ENCODE results near the gene PEAR1.
A peak's percentile ranks its signal among the peaks of the same experiment; 100 is the strongest.

PEAR1 gene

DNA sequence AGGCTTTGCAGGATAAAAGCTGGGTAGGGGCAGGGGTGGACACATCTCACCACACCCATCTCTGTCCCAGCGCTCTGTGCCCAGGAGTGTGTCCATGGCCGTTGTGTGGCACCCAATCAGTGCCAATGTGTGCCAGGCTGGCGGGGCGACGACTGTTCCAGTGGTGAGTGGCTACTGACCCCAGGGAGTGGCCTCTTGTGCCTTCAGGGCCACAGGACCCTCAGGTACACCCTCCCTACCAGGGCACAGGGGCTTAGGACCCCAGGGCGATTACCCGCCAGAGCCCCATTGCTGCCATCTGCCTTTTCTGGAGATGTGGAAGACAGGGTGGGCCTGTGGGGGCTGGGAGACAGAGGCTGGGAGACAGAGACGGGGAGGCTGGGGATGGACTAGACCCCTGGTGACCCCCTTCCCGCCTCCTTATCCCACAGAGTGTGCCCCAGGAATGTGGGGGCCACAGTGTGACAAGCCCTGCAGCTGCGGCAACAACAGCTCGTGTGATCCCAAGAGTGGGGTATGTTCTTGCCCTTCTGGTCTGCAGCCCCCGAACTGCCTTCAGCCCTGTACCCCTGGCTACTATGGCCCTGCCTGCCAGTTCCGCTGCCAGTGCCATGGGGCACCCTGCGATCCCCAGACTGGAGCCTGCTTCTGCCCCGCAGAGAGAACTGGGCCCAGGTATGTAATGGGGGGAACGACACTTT, 12.8 kb downstream of the PEAR1 start:
- in situ Hi-C loops (cut with HindIII; ENCODE audit: low sequenced_read_pairs), result no loop called here

DNA sequence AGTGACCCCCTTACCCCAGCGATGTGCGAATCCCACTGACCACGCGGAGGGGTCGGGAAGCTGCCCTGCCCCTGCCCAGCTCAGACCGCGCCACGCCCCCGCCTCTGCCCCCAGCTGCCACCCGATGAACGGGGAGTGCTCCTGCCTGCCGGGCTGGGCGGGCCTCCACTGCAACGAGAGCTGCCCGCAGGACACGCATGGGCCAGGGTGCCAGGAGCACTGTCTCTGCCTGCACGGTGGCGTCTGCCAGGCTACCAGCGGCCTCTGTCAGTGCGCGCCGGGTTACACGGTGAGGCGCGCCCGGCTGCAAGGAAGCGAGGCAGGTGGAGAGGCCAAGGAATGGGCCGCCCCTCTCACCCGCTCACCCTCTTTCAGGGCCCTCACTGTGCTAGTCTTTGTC, 15.0 kb downstream of the PEAR1 start:
- no peak overlapping the region for H3K4me3 ChIP-seq (ENCODE audit: low read depth, low read length)
- in situ Hi-C loops (cut with HindIII; ENCODE audit: low sequenced_read_pairs), result no loop called here
- no peak for DNase-seq (ENCODE audit: low read depth)
- TF ChIP-seq, protein P1, sequence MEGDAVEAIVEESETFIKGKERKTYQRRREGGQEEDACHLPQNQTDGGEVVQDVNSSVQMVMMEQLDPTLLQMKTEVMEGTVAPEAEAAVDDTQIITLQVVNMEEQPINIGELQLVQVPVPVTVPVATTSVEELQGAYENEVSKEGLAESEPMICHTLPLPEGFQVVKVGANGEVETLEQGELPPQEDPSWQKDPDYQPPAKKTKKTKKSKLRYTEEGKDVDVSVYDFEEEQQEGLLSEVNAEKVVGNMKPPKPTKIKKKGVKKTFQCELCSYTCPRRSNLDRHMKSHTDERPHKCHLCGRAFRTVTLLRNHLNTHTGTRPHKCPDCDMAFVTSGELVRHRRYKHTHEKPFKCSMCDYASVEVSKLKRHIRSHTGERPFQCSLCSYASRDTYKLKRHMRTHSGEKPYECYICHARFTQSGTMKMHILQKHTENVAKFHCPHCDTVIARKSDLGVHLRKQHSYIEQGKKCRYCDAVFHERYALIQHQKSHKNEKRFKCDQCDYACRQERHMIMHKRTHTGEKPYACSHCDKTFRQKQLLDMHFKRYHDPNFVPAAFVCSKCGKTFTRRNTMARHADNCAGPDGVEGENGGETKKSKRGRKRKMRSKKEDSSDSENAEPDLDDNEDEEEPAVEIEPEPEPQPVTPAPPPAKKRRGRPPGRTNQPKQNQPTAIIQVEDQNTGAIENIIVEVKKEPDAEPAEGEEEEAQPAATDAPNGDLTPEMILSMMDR (IDR thresholded peaks at IDR 0.05; ENCODE audit: low read depth, low read length, missing control alignments), result no peak

More for the DNA sequence above, 12.8 kb downstream of the PEAR1 start:
- TF ChIP-seq, protein P1 (IDR thresholded peaks at IDR 0.05; ENCODE audit: low read depth, low read length, missing control alignments), result no peak
- H3K4me3 ChIP-seq (ENCODE audit: low read depth, low read length), result no peak overlapping the region
- no peak for DNase-seq (ENCODE audit: low read depth)

DNA sequence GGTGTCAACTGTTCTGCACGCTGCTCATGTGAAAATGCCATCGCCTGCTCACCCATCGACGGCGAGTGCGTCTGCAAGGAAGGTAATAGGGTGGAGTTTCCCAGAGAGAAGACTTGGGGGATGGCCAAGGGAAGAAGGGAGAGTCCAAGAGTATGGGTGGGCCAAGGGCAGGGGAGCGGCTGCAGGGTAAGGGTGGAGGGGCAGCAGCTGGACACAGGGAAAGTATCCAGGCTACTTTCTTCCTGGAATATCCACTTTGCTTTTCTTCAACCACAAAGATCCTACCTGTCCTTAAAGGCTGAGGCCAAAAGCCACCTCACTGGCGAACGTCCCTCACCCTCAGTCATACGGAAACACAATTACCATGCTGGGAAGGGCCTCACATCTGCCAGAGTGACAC, 15.4 kb downstream of the PEAR1 start:
- H3K4me3 ChIP-seq (ENCODE audit: low read depth, low read length), result no peak overlapping the region
- in situ Hi-C loops (cut with HindIII; ENCODE audit: low sequenced_read_pairs), result no loop called here
- DNase-seq (ENCODE audit: low read depth), result no peak
- TF ChIP-seq, protein P1 (IDR thresholded peaks at IDR 0.05; ENCODE audit: low read depth, low read length, missing control alignments), result no peak

DNA sequence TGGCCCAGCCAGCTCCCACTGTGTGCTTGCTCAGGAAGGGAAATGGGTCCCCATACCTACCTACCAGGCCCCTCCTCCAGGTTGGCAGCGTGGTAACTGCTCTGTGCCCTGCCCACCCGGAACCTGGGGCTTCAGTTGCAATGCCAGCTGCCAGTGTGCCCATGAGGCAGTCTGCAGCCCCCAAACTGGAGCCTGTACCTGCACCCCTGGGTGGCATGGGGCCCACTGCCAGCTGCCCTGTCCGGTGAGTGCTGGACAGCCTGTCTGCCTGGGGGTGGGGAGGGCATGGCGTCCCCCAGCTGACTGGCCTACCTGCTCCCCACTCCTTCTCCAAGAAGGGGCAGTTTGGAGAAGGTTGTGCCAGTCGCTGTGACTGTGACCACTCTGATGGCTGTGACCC, 16.2 kb downstream of the PEAR1 start:
- TF ChIP-seq, protein P1 (IDR thresholded peaks at IDR 0.05; ENCODE audit: low read depth, low read length, missing control alignments), result no peak
- no peak overlapping the region for H3K4me3 ChIP-seq (ENCODE audit: low read depth, low read length)
- in situ Hi-C loops (cut with HindIII; ENCODE audit: low sequenced_read_pairs), result no loop called here
- DNase-seq (ENCODE audit: low read depth), result no peak

DNA sequence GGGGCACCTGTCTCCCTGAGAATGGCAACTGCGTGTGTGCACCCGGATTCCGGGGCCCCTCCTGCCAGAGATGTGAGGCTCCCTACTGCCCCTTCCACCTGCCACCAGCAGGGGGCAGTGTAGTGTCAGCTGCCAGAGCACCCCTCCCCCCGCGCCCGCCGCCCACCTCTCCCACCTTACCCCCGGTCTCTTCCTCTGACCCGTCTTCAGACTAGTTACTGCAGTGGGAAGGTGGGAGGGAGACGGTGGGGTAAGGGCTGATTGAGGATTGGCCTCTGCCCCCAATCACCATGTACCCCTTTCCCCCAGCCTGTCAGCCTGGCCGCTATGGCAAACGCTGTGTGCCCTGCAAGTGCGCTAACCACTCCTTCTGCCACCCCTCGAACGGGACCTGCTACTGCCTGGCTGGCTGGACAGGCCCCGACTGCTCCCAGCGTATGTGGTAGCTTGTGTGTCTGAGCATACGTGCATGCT, 16.8 kb downstream of the PEAR1 start:
- in situ Hi-C loops (cut with HindIII; ENCODE audit: low sequenced_read_pairs), result no loop called here
- TF ChIP-seq, protein P1 (IDR thresholded peaks at IDR 0.05; ENCODE audit: low read depth, low read length, missing control alignments), result peak; percentile 70
- DNase-seq (ENCODE audit: low read depth), result no peak
- H3K4me3 ChIP-seq (ENCODE audit: low read depth, low read length), result no peak overlapping the region

DNA sequence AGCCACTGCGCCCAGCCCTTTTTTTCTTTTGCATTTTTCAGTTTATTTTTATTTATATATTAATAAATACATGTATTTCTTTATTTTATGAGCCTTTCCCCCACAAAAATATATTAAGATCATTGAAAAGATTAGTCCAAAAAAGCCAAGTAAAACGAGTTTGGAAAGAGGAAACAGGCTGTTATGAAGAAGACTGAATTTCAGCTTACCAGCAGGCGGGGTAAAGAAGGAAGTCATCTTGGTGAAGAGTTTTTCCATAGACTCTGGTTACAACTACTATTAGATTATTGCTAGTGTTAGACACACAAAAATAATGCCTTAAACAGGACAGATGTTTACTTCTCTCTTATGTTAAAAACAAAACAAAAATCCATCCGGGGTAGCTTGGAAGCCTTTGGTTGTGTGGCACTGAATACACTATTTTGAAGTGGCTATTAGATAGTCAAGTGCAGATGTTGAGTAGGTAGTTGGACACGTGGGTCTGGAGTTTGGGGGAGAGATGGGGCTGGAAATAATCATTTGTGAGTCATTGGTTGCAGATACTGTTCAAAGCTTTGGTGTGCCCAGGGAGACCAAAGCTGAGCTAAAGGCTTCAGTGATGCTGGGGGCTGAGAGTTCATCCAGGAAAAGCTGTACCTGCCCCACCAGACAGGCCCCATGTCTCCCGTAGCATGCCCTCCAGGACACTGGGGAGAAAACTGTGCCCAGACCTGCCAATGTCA, 18.2 kb downstream of the PEAR1 start:
- in situ Hi-C loops (cut with HindIII; ENCODE audit: low sequenced_read_pairs), result no loop called here
- no peak overlapping the region for H3K4me3 ChIP-seq (ENCODE audit: low read depth, low read length)
- DNase-seq (ENCODE audit: low read depth), result no peak
- TF ChIP-seq, protein P1 (IDR thresholded peaks at IDR 0.05; ENCODE audit: low read depth, low read length, missing control alignments), result no peak

Data from astrocyte of the cerebellum (primary cell).